Tibial nerve (tissue), 3 donors: ENCODE results near the gene LSG1.

Experiments used
- POLR2A ChIP-seq, 2 donors: fragments of 450-650 bp; IDR thresholded peaks; one replicate each; pipeline ENCODE4 v1.6.1; 2017; ENCODE audit warnings: antibody characterized with exemption in 2 of 2, mild to moderate bottlenecking in 2 of 2, moderate library complexity in 2 of 2
- TF ChIP-seq, protein P1 (sequence below), 5 experiments: fragments of 200-600 bp in 3 of 5; fragments of 450-650 bp in 2 of 5; sonication (generic) in 3 of 5; IDR thresholded peaks; one replicate each; pipeline ENCODE4 v1.5.1; 2016 to 2019; ENCODE audit warnings: antibody characterized with exemption in 5 of 5, mild to moderate bottlenecking in 3 of 5, moderate library complexity in 2 of 5

DNA sequence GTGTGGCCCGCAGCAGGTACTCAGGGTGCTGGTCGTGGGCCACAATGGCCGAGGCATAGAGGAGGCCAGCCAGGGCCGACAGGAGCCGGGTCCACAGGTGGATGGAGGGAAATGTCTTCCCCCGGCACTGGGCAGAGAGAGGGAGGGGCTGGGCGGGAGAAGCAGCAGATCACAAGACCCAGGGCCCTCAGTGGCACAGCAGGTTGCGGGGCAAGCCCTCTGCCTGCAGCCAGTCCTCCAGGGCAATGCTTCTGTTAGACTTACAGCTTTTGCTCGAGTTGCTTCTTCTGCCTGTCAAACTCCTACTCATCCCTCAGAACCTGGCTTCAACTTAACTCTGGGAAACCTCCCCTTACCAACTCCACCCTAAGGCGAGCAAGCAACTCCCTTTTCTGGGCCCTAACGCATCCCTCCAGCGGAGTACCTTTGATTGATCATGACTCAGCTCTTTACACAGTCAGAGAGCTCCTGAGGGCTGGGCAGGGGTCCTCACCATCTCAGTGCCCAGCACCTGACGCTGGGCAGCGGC lies 54.8 kb downstream of the LSG1 start:
- TF ChIP-seq, protein P1, sequence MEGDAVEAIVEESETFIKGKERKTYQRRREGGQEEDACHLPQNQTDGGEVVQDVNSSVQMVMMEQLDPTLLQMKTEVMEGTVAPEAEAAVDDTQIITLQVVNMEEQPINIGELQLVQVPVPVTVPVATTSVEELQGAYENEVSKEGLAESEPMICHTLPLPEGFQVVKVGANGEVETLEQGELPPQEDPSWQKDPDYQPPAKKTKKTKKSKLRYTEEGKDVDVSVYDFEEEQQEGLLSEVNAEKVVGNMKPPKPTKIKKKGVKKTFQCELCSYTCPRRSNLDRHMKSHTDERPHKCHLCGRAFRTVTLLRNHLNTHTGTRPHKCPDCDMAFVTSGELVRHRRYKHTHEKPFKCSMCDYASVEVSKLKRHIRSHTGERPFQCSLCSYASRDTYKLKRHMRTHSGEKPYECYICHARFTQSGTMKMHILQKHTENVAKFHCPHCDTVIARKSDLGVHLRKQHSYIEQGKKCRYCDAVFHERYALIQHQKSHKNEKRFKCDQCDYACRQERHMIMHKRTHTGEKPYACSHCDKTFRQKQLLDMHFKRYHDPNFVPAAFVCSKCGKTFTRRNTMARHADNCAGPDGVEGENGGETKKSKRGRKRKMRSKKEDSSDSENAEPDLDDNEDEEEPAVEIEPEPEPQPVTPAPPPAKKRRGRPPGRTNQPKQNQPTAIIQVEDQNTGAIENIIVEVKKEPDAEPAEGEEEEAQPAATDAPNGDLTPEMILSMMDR (IDR thresholded peaks at IDR 0.05), result no peak
- TF ChIP-seq POLR2A (IDR thresholded peaks at IDR 0.05), result no peak
